Thymus (tissue), 11 donors: ENCODE results near the gene APH1B. TPM values are rescaled to one million over a fixed set of nuclear protein-coding genes. Genes with fewer than 3 reads are reported as not detected.

ENCODE experiments used
- DNase-seq, 9 donors: peaks; one replicate each; pipeline ENCODE4 v3.0.0-alpha.2; 2013; ENCODE audit warnings: low spot score in 9 of 9, low read depth in 6 of 9, missing footprints in 1 of 9
- H3K27ac ChIP-seq, 2 donors: one replicate each; pipeline ENCODE4 v1.5.1; 2013; ENCODE audit warnings: control low read depth in 1 of 2, low read depth in 1 of 2, low read length in 1 of 2, mild to moderate bottlenecking in 1 of 2, moderate library complexity in 1 of 2
- H3K27me3 ChIP-seq, 2 donors: one replicate each; pipeline ENCODE4 v1.5.1; 2013; ENCODE audit warnings: low read length in 1 of 2; ENCODE audit not compliant: control insufficient read depth in 2 of 2, insufficient read depth in 1 of 2
- H3K36me3 ChIP-seq, 2 donors: one replicate each; pipeline ENCODE4 v1.5.1; 2013; ENCODE audit warnings: low read length in 1 of 2, mild to moderate bottlenecking in 1 of 2, moderate library complexity in 1 of 2; ENCODE audit not compliant: control insufficient read depth in 2 of 2, insufficient read depth in 2 of 2
- H3K4me1 ChIP-seq, 2 donors: one replicate each; pipeline ENCODE4 v1.5.1; 2013; ENCODE audit warnings: low read length in 2 of 2; ENCODE audit not compliant: control insufficient read depth in 2 of 2, insufficient read depth in 2 of 2
- H3K4me3 ChIP-seq, 2 donors: one replicate each; pipeline ENCODE4 v1.5.1; 2013; ENCODE audit warnings: low read length in 2 of 2, control low read depth in 1 of 2, mild to moderate bottlenecking in 1 of 2
- H3K9me3 ChIP-seq, 2 donors: one replicate each; pipeline ENCODE4 v1.5.1; 2013; ENCODE audit warnings: low read length in 1 of 2, mild to moderate bottlenecking in 1 of 2; ENCODE audit not compliant: control insufficient read depth in 2 of 2, insufficient read depth in 1 of 2
- WGBS: extraction: QIAGEN DNeasy Blood & Tissue Kit; methylation state at CpG from one replicate; pipeline ENCODE4 v1.1.7; 2013; 5-methylcytosine and 5-hydroxymethylcytosine counted together
- polyA plus RNA-seq: library from polyadenylated mRNA; stranded (reverse); fragments of 200-250 nt; gene quantifications from one replicate; pipeline ENCODE4 v1.2.3, GENCODE V29; 2013
- total RNA-seq: library from RNA; stranded (reverse); fragments of 120-200 nt; gene quantifications from one replicate; pipeline ENCODE4 v1.2.4, GENCODE V29; 2013
- donor health status: healthy.

APH1B gene
- total and polyA plus RNA-seq, 2 donors = 9.5 to 11.0 TPM

GRCh38 chr15:63258658-63259057, 18.7 kb upstream of the APH1B start:
- Histone ChIP-seq H3K4me1 (no peaks in the 10 kb centered on the region), H3K27ac (no peak overlapping the region), H3K4me3 (no peak overlapping the region), H3K9me3 (no peaks in the 10 kb centered on the region), H3K27me3 (no peaks in the 10 kb centered on the region), H3K36me3 (peaks cover 26 to 37% of the 10 kb centered on the region in 2 donors)
- DNase-seq = no peak
- WGBS = over 99% methylated on average over 2 of the region's 2 CpGs

- no peak for DNase-seq
- Histone ChIP-seq H3K36me3 (peaks cover 26 to 51% of the 10 kb centered on the region in 2 donors), H3K27me3 (no peaks in the 10 kb centered on the region), H3K4me1 (no peaks in the 10 kb centered on the region), H3K9me3 (no peaks in the 10 kb centered on the region), H3K4me3 (no peak overlapping the region), H3K27ac (no peak overlapping the region)
- 96% methylated on average over 5 of the region's 5 CpGs for WGBS
These were observed 16.6 kb upstream of the APH1B start for GRCh38 chr15:63260791-63261190.

- Histone ChIP-seq H3K27me3 (no peaks in the 10 kb centered on the region), H3K4me3 (no peak overlapping the region), H3K4me1 (no peaks in the 10 kb centered on the region), H3K9me3 (no peaks in the 10 kb centered on the region), H3K27ac (no peak overlapping the region), H3K36me3 (peaks cover 24 to 48% of the 10 kb centered on the region in 2 donors)
- DNase-seq = no peak
These were observed 16.1 kb upstream of the APH1B start for GRCh38 chr15:63261311-63261710.

GRCh38 chr15:63263519-63263918, 13.9 kb upstream of the APH1B start:
- no peak for DNase-seq
- peaks cover 15 to 44% of the 10 kb centered on the region in 2 donors for H3K36me3 ChIP-seq

GRCh38 chr15:63264688-63265293, 12.6 kb upstream of the APH1B start:
- WGBS = 97% methylated on average over 1 of the region's 1 CpG
- no peaks in the 10 kb centered on the region for H3K27me3 ChIP-seq
- H3K36me3 ChIP-seq = peaks cover 12 to 38% of the 10 kb centered on the region in 2 donors
- H3K4me3 ChIP-seq = no peak overlapping the region
- H3K9me3 ChIP-seq = no peaks in the 10 kb centered on the region
- no peak overlapping the region for H3K27ac ChIP-seq
- no peaks in the 10 kb centered on the region for H3K4me1 ChIP-seq
- DNase-seq = no peak

More at GRCh38 chr15:63263519-63263918, 13.9 kb upstream of the APH1B start:
- WGBS = 87% methylated on average over 6 of the region's 6 CpGs
- Histone ChIP-seq H3K27me3 (no peaks in the 10 kb centered on the region), H3K27ac (no peak overlapping the region), H3K4me1 (no peaks in the 10 kb centered on the region), H3K9me3 (no peaks in the 10 kb centered on the region), H3K4me3 (no peak overlapping the region)

- H3K27ac ChIP-seq = no peak overlapping the region
- 87% methylated on average over 3 of the region's 3 CpGs for WGBS
- peak in 1 of 9 donors; percentile 31 for DNase-seq
These were observed 3.0 kb upstream of the APH1B start for GRCh38 chr15:63274427-63274826.

GRCh38 chr15:63276342-63277037, 915 bp upstream of the APH1B start:
- Histone ChIP-seq H3K9me3 (no peaks in the 10 kb centered on the region), H3K27ac (peak overlapping the region in 1 of 2 donors; percentile 72), H3K27me3 (no peaks in the 10 kb centered on the region), H3K4me3 (peak overlapping the region; percentile 83 to 96), H3K36me3 (no peaks in the 10 kb centered on the region), H3K4me1 (peaks cover 6 to 16% of the 10 kb centered on the region in 2 donors)
- 25% methylated on average over 11 of the region's 11 CpGs for WGBS
- peak in 1 of 9 donors; percentile 19 for DNase-seq

More at GRCh38 chr15:63274427-63274826, 3.0 kb upstream of the APH1B start:
- peaks cover 6 to 16% of the 10 kb centered on the region in 2 donors for H3K4me1 ChIP-seq
- H3K4me3 ChIP-seq = no peak overlapping the region
- no peaks in the 10 kb centered on the region for H3K9me3 ChIP-seq
- H3K27me3 ChIP-seq = no peaks in the 10 kb centered on the region
- peaks cover 0 to 4% of the 10 kb centered on the region in 2 donors for H3K36me3 ChIP-seq

- Histone ChIP-seq H3K36me3 (no peaks in the 10 kb centered on the region), H3K4me3 (peak overlapping the region; percentile 84 to 96), H3K9me3 (no peaks in the 10 kb centered on the region), H3K27me3 (no peaks in the 10 kb centered on the region), H3K27ac (peak overlapping the region; percentile 69 to 84), H3K4me1 (peaks cover 6 to 16% of the 10 kb centered on the region in 2 donors)
- 16% methylated on average over 17 of the region's 17 CpGs for WGBS
- no peak for DNase-seq
These were observed 570 bp downstream of the APH1B start for GRCh38 chr15:63277893-63278456.

- DNase-seq = no peak
- peaks cover 3% of the 10 kb centered on the region in 2 donors for H3K4me1 ChIP-seq
These were observed 5.7 kb downstream of the APH1B start for GRCh38 chr15:63283126-63283525.

More at GRCh38 chr15:63283126-63283525, 5.7 kb downstream of the APH1B start:
- no peak overlapping the region for H3K27ac ChIP-seq
- no peak overlapping the region for H3K4me3 ChIP-seq
- peaks cover 0 to 20% of the 10 kb centered on the region in 2 donors for H3K36me3 ChIP-seq
- H3K27me3 ChIP-seq = no peaks in the 10 kb centered on the region
- 96% methylated on average over 9 of the region's 9 CpGs for WGBS
- H3K9me3 ChIP-seq = no peaks in the 10 kb centered on the region
